BJ (cell line): Measurements from ENCODE around the gene RAB10. TPM values are rescaled to one million over a fixed set of nuclear protein-coding genes. Genes with fewer than 3 reads are reported as not detected.
"Not testable (repeated sequence)": the region's sequence is repeated elsewhere in the genome, so short reads cannot be mapped to it uniquely, and the experiment has no call there.

Source experiments
- CTCF ChIA-PET: fragments of 350-600 bp; formaldehyde crosslinking; extraction: SDS; loops from one replicate; lab custom pipeline; 2021; ENCODE audit warnings: antibody characterized with exemption, inconsistent platforms; lab: Yijun Ruan, JAX
- POLR2A ChIA-PET: fragments of 300-600 bp; sonication (Branson Sonifier 250); formaldehyde crosslinking; extraction: SDS; loops from one replicate; lab custom pipeline; 2021; ENCODE audit warnings: antibody characterized with exemption; lab: Charles Lee
- DNase-seq: peaks from one replicate; pipeline ENCODE4 v3.0.0-alpha.2; 2011; ENCODE audit warnings: low read depth
- H3K27me3 ChIP-seq: 2 replicates; pipeline ENCODE4 v1.6.0; 2011; ENCODE audit warnings: low read length; ENCODE audit not compliant: control insufficient read depth, insufficient read depth
- H3K36me3 ChIP-seq: 2 replicates; pipeline ENCODE4 v1.5.1; 2011; ENCODE audit warnings: low read length; ENCODE audit not compliant: control insufficient read depth, insufficient read depth
- H3K4me3 ChIP-seq: 2 replicates; pipeline ENCODE4 v1.5.1; 2011; ENCODE audit warnings: low read depth, mild to moderate bottlenecking, control low read depth, low read length
- CTCF ChIP-seq: IDR thresholded peaks from 2 replicates; pipeline ENCODE4 v1.5.1; 2011; ENCODE audit warnings: low read depth, mild to moderate bottlenecking, control low read depth, inconsistent platforms, low read length, moderate library complexity; ENCODE audit not compliant: insufficient read depth
- polyA plus RNA-seq: library from polyadenylated mRNA; depleted of rRNA; stranded (reverse); fragments of >200 nt; gene quantifications from 2 replicates; pipeline ENCODE4 v1.2.3, GENCODE V29; 2011

The RAB10 gene
- polyA plus RNA-seq, 1 experiment, result 50.5 TPM

- no peaks in the 10 kb centered on the region for H3K36me3 ChIP-seq
- no peak overlapping the region for H3K4me3 ChIP-seq
- ChIA-PET CTCF (no interaction called here), POLR2A (no interaction called here)
- TF ChIP-seq CTCF, result no peak
- peaks cover 4% of the 10 kb centered on the region; the same call in 1 of the 2 replicates for H3K27me3 ChIP-seq
- no peak for DNase-seq
These were observed 129.1 kb downstream of the RAB10 start for GRCh38 chr2:26162963-26163362.

- POLR2A ChIA-PET, result no interaction called here
- no peaks in the 10 kb centered on the region for H3K36me3 ChIP-seq
- no peak for TF ChIP-seq CTCF
- CTCF ChIA-PET, result interaction anchor here (0.9 kb wide), 1 partner anchor 12 kb away, joined by 3 read pairs; no protein-coding TSS in a partner anchor
- no peak overlapping the region for H3K4me3 ChIP-seq
- DNase-seq, result no peak
- H3K27me3 ChIP-seq, result peaks cover 4% of the 10 kb centered on the region; the same call in 1 of the 2 replicates
These were observed 130.3 kb downstream of the RAB10 start for GRCh38 chr2:26164231-26164630.

- CTCF ChIA-PET, result interaction anchor here (1.3 kb wide), 1 partner anchor 77 kb away, joined by 3 read pairs; no protein-coding TSS in a partner anchor
These were observed 130.8 kb downstream of the RAB10 start for GRCh38 chr2:26164641-26165211.

GRCh38 chr2:26165403-26165802, 131.5 kb downstream of the RAB10 start:
- TF ChIP-seq CTCF, result no peak
- CTCF ChIA-PET, result interaction anchor here (1.3 kb wide), 2 partner anchors 19 to 77 kb away, joined by 3 read pairs; no protein-coding TSS in a partner anchor
- DNase-seq, result no peak
- no peaks in the 10 kb centered on the region for H3K36me3 ChIP-seq
- peaks cover 4% of the 10 kb centered on the region; the same call in 1 of the 2 replicates for H3K27me3 ChIP-seq
- no peak overlapping the region for H3K4me3 ChIP-seq
- POLR2A ChIA-PET, result interaction anchor here (0.6 kb wide), 1 partner anchor 232 kb away, joined by 19 read pairs; no protein-coding TSS in a partner anchor

More at GRCh38 chr2:26164641-26165211, 130.8 kb downstream of the RAB10 start:
- no peak for DNase-seq
- no peak overlapping the region for H3K4me3 ChIP-seq
- no peaks in the 10 kb centered on the region for H3K36me3 ChIP-seq
- TF ChIP-seq CTCF, result no peak
- peaks cover 4% of the 10 kb centered on the region; the same call in 1 of the 2 replicates for H3K27me3 ChIP-seq
- POLR2A ChIA-PET, result no interaction called here

- ChIA-PET CTCF (interaction anchor here (1.3 kb wide), 1 partner anchor 18 kb away, joined by 3 read pairs; no protein-coding TSS in a partner anchor), POLR2A (interaction anchor here (0.5 to 0.6 kb wide), 2 partner anchors 59 to 89 kb away, joined by 5 read pairs; no protein-coding TSS in a partner anchor)
- DNase-seq, result not testable (repeated sequence)
These were observed 132.7 kb downstream of the RAB10 start for GRCh38 chr2:26166541-26166940.

More at GRCh38 chr2:26166541-26166940, 132.7 kb downstream of the RAB10 start:
- not testable (repeated sequence) for H3K4me3 ChIP-seq, H3K27me3 ChIP-seq, H3K36me3 ChIP-seq
